T-cell (primary cell): ENCODE measurements around the gene C7. TPM values are rescaled to one million over a fixed set of nuclear protein-coding genes. Genes with fewer than 3 reads are reported as not detected.
"Not testable (repeated sequence)": the region's sequence is repeated elsewhere in the genome, so short reads cannot be mapped to it uniquely, and the experiment has no call there.

Experiments
- ATAC-seq, 4 experiments: fragments of 200-7000 bp in 3 of 4; fragments of 150-1000 bp in 1 of 4; cut with Tn5 transposase; replicated peaks in 1 of 4; 1 replicate in 3 of 4; 2 replicates in 1 of 4; pipeline ENCODE4 v1.10.0; 2021; ENCODE audit warnings: moderate library complexity in 3 of 4, mild to moderate bottlenecking in 2 of 4, moderate number of reproducible peaks in 1 of 4
- CTCF ChIA-PET, 2 donors: fragments of 300-600 bp; sonication (Branson Sonifier 250); formaldehyde crosslinking; loops; one replicate each; lab custom pipeline; 2022; ENCODE audit warnings: antibody characterized with exemption in 2 of 2; lab: Charles Lee
- POLR2A ChIA-PET, 2 donors: fragments of 300-600 bp; sonication (Branson Sonifier 250); formaldehyde crosslinking; loops; one replicate each; lab custom pipeline; 2022; ENCODE audit warnings: antibody characterized with exemption in 2 of 2; lab: Charles Lee
- DNase-seq, 35 experiments: peaks; one replicate each; pipeline versions ENCODE4 v3.0.0 to v3.0.0-alpha.2; 2013 to 2023
- H3K27ac ChIP-seq: one replicate; pipeline ENCODE4 v1.5.1; 2013; ENCODE audit warnings: low read length
- H3K27me3 ChIP-seq, 2 experiments: replicated peaks in 1 of 2; 1 replicate in 1 of 2; 2 replicates in 1 of 2; pipeline versions ENCODE4 v1.6.1 to v1.7.0; 2013; ENCODE audit warnings: low read length in 1 of 2, mixed read lengths in 1 of 2; ENCODE audit not compliant: control insufficient read depth in 2 of 2, insufficient read depth in 2 of 2; ENCODE audit errors: extremely low read depth in 1 of 2
- H3K36me3 ChIP-seq, 2 donors: 1 replicate in 1 of 2; 2 replicates in 1 of 2; pipeline versions ENCODE4 v1.6.1 to v1.7.0; 2013; ENCODE audit warnings: low read length in 1 of 2; ENCODE audit not compliant: control insufficient read depth in 2 of 2, insufficient read depth in 1 of 2; ENCODE audit errors: extremely low read depth in 1 of 2
- H3K4me1 ChIP-seq, 2 experiments: 1 replicate in 1 of 2; 2 replicates in 1 of 2; pipeline versions ENCODE4 v1.6.1 to v1.7.0; 2013; ENCODE audit warnings: low read length in 2 of 2, mixed read lengths in 1 of 2; ENCODE audit not compliant: insufficient read depth in 2 of 2, control insufficient read depth in 1 of 2; ENCODE audit errors: extremely low read depth in 1 of 2
- H3K4me3 ChIP-seq, 2 donors: 1 replicate in 1 of 2; 2 replicates in 1 of 2; pipeline versions ENCODE4 v1.5.1 to v1.7.0; 2013; ENCODE audit warnings: mild to moderate bottlenecking in 2 of 2, low read length in 1 of 2, moderate library complexity in 1 of 2; ENCODE audit not compliant: control insufficient read depth in 1 of 2; ENCODE audit errors: extremely low read depth in 1 of 2
- H3K9me3 ChIP-seq: 2 replicates; pipeline ENCODE4 v1.7.0; 2013
- H3K27ac Mint-ChIP-seq, 2 donors: one replicate each; pipeline ENCODE4 v1.8.0; 2020 to 2021; ENCODE audit warnings: mild to moderate bottlenecking in 2 of 2, mixed read lengths in 2 of 2
- H3K27me3 Mint-ChIP-seq, 2 donors: one replicate each; pipeline ENCODE4 v1.8.0; 2021 to 2022; ENCODE audit warnings: mixed read lengths in 2 of 2
- H3K36me3 Mint-ChIP-seq: one replicate; pipeline ENCODE4 v1.8.0; 2021; ENCODE audit warnings: mixed read lengths
- H3K4me1 Mint-ChIP-seq, 3 donors: one replicate each; pipeline ENCODE4 v1.8.0; 2020 to 2022; ENCODE audit warnings: mixed read lengths in 3 of 3, mild to moderate bottlenecking in 1 of 3
- H3K4me3 Mint-ChIP-seq, 3 donors: one replicate each; pipeline ENCODE4 v1.8.0; 2020 to 2022; ENCODE audit warnings: mild to moderate bottlenecking in 3 of 3, mixed read lengths in 3 of 3, moderate library complexity in 3 of 3
- H3K9me3 Mint-ChIP-seq, 3 donors: one replicate each; pipeline ENCODE4 v1.8.0; 2020 to 2022; ENCODE audit warnings: mixed read lengths in 3 of 3
- WGBS: methylation state at CpG from one replicate; pipeline ENCODE4 v1.1.5; 2013; ENCODE audit warnings: missing lambda C conversion rate; ENCODE audit not compliant: insufficient coverage; 5-methylcytosine and 5-hydroxymethylcytosine counted together
- total RNA-seq, 35 experiments: library from RNA in 6 of 35; stranded (reverse) in 6 of 35; fragments of 120-200 nt in 1 of 35; gene quantifications; one replicate each; pipeline versions ENCODE4 v1.2.1 to v1.2.4 and lab custom pipeline; 2013 to 2026

Gene C7
- total RNA-seq, 5 donors from 2014 or later (not counting 1 experiment from before 2014, with no cell fraction given) = 1.4 to 3.4 (median 2.9) TPM; not detected in 2

- Mint-ChIP-seq H3K36me3 (no peaks in the 10 kb centered on the region), H3K4me1 (no peaks in the 10 kb centered on the region), H3K27ac (no peak overlapping the region), H3K9me3 (peaks cover 0 to 7% (median 0%) of the 10 kb centered on the region in 3 donors), H3K4me3 (no peak overlapping the region), H3K27me3 (peaks cover 0 to 4% of the 10 kb centered on the region in 2 donors)
- CTCF ChIA-PET = interaction anchor here (0.6 kb wide), 2 partner anchors 86 to 830 kb away, joined by 3 to 7 read pairs; no protein-coding TSS in a partner anchor
- H3K27me3 ChIP-seq = no peaks in the 10 kb centered on the region
- H3K4me1 ChIP-seq = no peaks in the 10 kb centered on the region
- H3K27ac ChIP-seq = no peak overlapping the region
- no peak overlapping the region for H3K4me3 ChIP-seq
- DNase-seq (no peak), ATAC-seq (no peak)
- no peaks in the 10 kb centered on the region for H3K9me3 ChIP-seq
- POLR2A ChIA-PET = interaction anchor here (0.6 kb wide), 2 partner anchors 148 to 1161 kb away, joined by 3 to 15 read pairs; no protein-coding TSS in a partner anchor
- H3K36me3 ChIP-seq = no peaks in the 10 kb centered on the region
- 78% methylated on average over 3 of the region's 3 CpGs for WGBS
These were observed 35.9 kb upstream of the C7 start for GRCh38 chr5:40873286-40873880.

- ChIA-PET POLR2A (no interaction called here), CTCF (interaction anchor here in 1 of 2 donors (0.8 to 0.9 kb wide), 2 partner anchors 17 to 130 kb away, joined by 3 read pairs; no protein-coding TSS in a partner anchor)
- H3K4me1 Mint-ChIP-seq = peaks cover 3 to 6% (median 4%) of the 10 kb centered on the region in 3 donors
- no peaks in the 10 kb centered on the region for H3K4me1 ChIP-seq
- H3K27me3 ChIP-seq = peaks cover 0 to 5% of the 10 kb centered on the region in 2 experiments
- H3K36me3 ChIP-seq = no peaks in the 10 kb centered on the region
- DNase-seq (no peak), ATAC-seq (no peak)
- peaks cover 0 to 4% of the 10 kb centered on the region in 2 donors for H3K27me3 Mint-ChIP-seq
- no peaks in the 10 kb centered on the region for H3K9me3 ChIP-seq
- no peak overlapping the region for H3K27ac ChIP-seq
- H3K36me3 Mint-ChIP-seq = no peaks in the 10 kb centered on the region
- H3K4me3 ChIP-seq = no peak overlapping the region
- H3K9me3 Mint-ChIP-seq = peaks cover 0 to 7% (median 0%) of the 10 kb centered on the region in 3 donors
- no peak overlapping the region for H3K27ac Mint-ChIP-seq
- H3K4me3 Mint-ChIP-seq = no peak overlapping the region
- WGBS = no CpG with 5 or more reads among the region's 3 CpGs
These were observed 33.3 kb upstream of the C7 start for GRCh38 chr5:40875958-40876357.

GRCh38 chr5:40877371-40877988 lies 31.8 kb upstream of the C7 start:
- H3K4me3 Mint-ChIP-seq = no peak overlapping the region
- 69% methylated on average over 4 of the region's 6 CpGs for WGBS
- CTCF ChIA-PET = no interaction called here

GRCh38 chr5:40879163-40879942 lies 29.9 kb upstream of the C7 start:
- ChIA-PET POLR2A (no interaction called here), CTCF (interaction anchor here in 1 of 2 donors (1.0 kb wide), 1 partner anchor 81 kb away, joined by 5 read pairs; the partner anchor contains the start of gene PRKAA1)
- Mint-ChIP-seq H3K4me3 (no peak overlapping the region), H3K27ac (no peak overlapping the region), H3K36me3 (no peaks in the 10 kb centered on the region), H3K9me3 (peaks cover 0 to 7% (median 0%) of the 10 kb centered on the region in 3 donors), H3K4me1 (peaks cover 3 to 6% (median 4%) of the 10 kb centered on the region in 3 donors), H3K27me3 (no peaks in the 10 kb centered on the region)
- no peaks in the 10 kb centered on the region for H3K36me3 ChIP-seq
- no peaks in the 10 kb centered on the region for H3K4me1 ChIP-seq
- DNase-seq = peak in 2 of 35 experiments; percentile 1 to 42
- no peak overlapping the region for H3K27ac ChIP-seq
- peaks cover 0 to 5% of the 10 kb centered on the region in 2 experiments for H3K27me3 ChIP-seq
- no peak for ATAC-seq
- no peaks in the 10 kb centered on the region for H3K9me3 ChIP-seq
- WGBS = no CpG with 5 or more reads among the region's 10 CpGs
- no peak overlapping the region for H3K4me3 ChIP-seq

More at GRCh38 chr5:40877371-40877988, 31.8 kb upstream of the C7 start:
- Histone ChIP-seq H3K4me3 (no peak overlapping the region), H3K27ac (no peak overlapping the region), H3K4me1 (no peaks in the 10 kb centered on the region), H3K27me3 (peaks cover 0 to 5% of the 10 kb centered on the region in 2 experiments), H3K36me3 (no peaks in the 10 kb centered on the region), H3K9me3 (no peaks in the 10 kb centered on the region)
- Mint-ChIP-seq H3K9me3 (peaks cover 0 to 7% (median 0%) of the 10 kb centered on the region in 3 donors), H3K27me3 (no peaks in the 10 kb centered on the region), H3K4me1 (peaks cover 3 to 6% (median 4%) of the 10 kb centered on the region in 3 donors), H3K36me3 (no peaks in the 10 kb centered on the region), H3K27ac (no peak overlapping the region)
- no peak for DNase-seq
- no peak for ATAC-seq
- POLR2A ChIA-PET = interaction anchor here in 1 of 2 donors (0.6 kb wide), 1 partner anchor 1152 kb away, joined by 4 read pairs; no protein-coding TSS in a partner anchor

- ATAC-seq (no peak), DNase-seq (no peak)
- Mint-ChIP-seq H3K9me3 (peaks cover 0 to 3% (median 0%) of the 10 kb centered on the region in 3 donors), H3K27me3 (no peaks in the 10 kb centered on the region), H3K36me3 (no peaks in the 10 kb centered on the region), H3K27ac (no peak overlapping the region), H3K4me1 (peaks cover 3 to 6% (median 4%) of the 10 kb centered on the region in 3 donors), H3K4me3 (no peak overlapping the region)
- no peaks in the 10 kb centered on the region for H3K4me1 ChIP-seq
- H3K4me3 ChIP-seq = no peak overlapping the region
- peaks cover 0 to 5% of the 10 kb centered on the region in 2 experiments for H3K27me3 ChIP-seq
- 75% methylated on average over 4 of the region's 4 CpGs for WGBS
- ChIA-PET POLR2A (no interaction called here), CTCF (interaction anchor here in 1 of 2 donors (0.6 kb wide), 1 partner anchor 24 kb away, joined by 10 read pairs; no protein-coding TSS in a partner anchor)
- no peaks in the 10 kb centered on the region for H3K36me3 ChIP-seq
- no peaks in the 10 kb centered on the region for H3K9me3 ChIP-seq
- no peak overlapping the region for H3K27ac ChIP-seq
These were observed 27.0 kb upstream of the C7 start for GRCh38 chr5:40882291-40882690.

GRCh38 chr5:40883051-40883450 lies 26.2 kb upstream of the C7 start:
- WGBS = no CpG with 5 or more reads among the region's 1 CpG
- H3K4me3 ChIP-seq, H3K9me3 Mint-ChIP-seq, H3K27me3 Mint-ChIP-seq, H3K4me1 Mint-ChIP-seq, POLR2A ChIA-PET, H3K36me3 ChIP-seq, H3K9me3 ChIP-seq, H3K27me3 ChIP-seq, H3K36me3 Mint-ChIP-seq, ATAC-seq, H3K4me1 ChIP-seq, H3K27ac Mint-ChIP-seq, H3K4me3 Mint-ChIP-seq, H3K27ac ChIP-seq, DNase-seq: not testable (repeated sequence)
- CTCF ChIA-PET = interaction anchor here in 1 of 2 donors (0.6 kb wide), 1 partner anchor 1308 kb away, joined by 3 read pairs; no protein-coding TSS in a partner anchor
